GM23338 (cell line): ENCODE measurements around the gene SLC35A4. TPM values are rescaled to one million over a fixed set of nuclear protein-coding genes. Genes with fewer than 3 reads are reported as not detected.

Experiments
- ATAC-seq: fragments of 200-7000 bp; cut with Tn5 transposase; 3 replicates; pipeline ENCODE4 v1.9.1; 2020
- DNase-seq: peaks from one replicate; pipeline ENCODE4 v3.0.0-alpha.2; 2015; ENCODE audit warnings: low spot score
- H2AFZ ChIP-seq: fragments of 200-600 bp; sonication (generic); 2 replicates; pipeline ENCODE4 v1.8.0; 2016; ENCODE audit warnings: antibody characterized with exemption, mild to moderate bottlenecking, moderate library complexity
- H3F3A ChIP-seq: fragments of 200-600 bp; sonication (generic); replicated peaks from 2 replicates; pipeline ENCODE4 v1.8.0; 2017; ENCODE audit warnings: antibody characterized with exemption, mixed run types, low read depth
- H3K27ac ChIP-seq: fragments of 200-600 bp; sonication (generic); 2 replicates; pipeline ENCODE4 v1.6.1; 2016; ENCODE audit warnings: low read depth
- H3K27me3 ChIP-seq: fragments of 200-600 bp; sonication (generic); 2 replicates; pipeline ENCODE4 v1.8.0; 2016; ENCODE audit warnings: mild to moderate bottlenecking, mixed run types, moderate library complexity; ENCODE audit not compliant: insufficient read depth
- H3K36me3 ChIP-seq: fragments of 200-600 bp; sonication (generic); 2 replicates; pipeline ENCODE4 v1.8.0; 2016; ENCODE audit warnings: mild to moderate bottlenecking; ENCODE audit not compliant: insufficient read depth
- H3K4me1 ChIP-seq: fragments of 200-600 bp; sonication (generic); 2 replicates; pipeline ENCODE4 v1.8.0; 2016; ENCODE audit warnings: mild to moderate bottlenecking, moderate library complexity; ENCODE audit not compliant: insufficient read depth
- H3K4me2 ChIP-seq: fragments of 200-600 bp; sonication (generic); 2 replicates; pipeline ENCODE4 v1.7.1; 2017; ENCODE audit warnings: mixed run types
- H3K4me3 ChIP-seq: fragments of 200-600 bp; sonication (generic); 2 replicates; pipeline ENCODE4 v1.6.1; 2016; ENCODE audit warnings: mixed run types
- H3K79me2 ChIP-seq: fragments of 200-600 bp; sonication (generic); replicated peaks from 2 replicates; pipeline ENCODE4 v1.8.0; 2017; ENCODE audit warnings: mild to moderate bottlenecking; ENCODE audit not compliant: insufficient read depth
- H3K9me2 ChIP-seq: fragments of 200-600 bp; sonication (generic); 2 replicates; pipeline ENCODE4 v1.8.0; 2017; ENCODE audit not compliant: insufficient read depth
- H4K20me1 ChIP-seq: fragments of 200-600 bp; sonication (generic); replicated peaks from 2 replicates; pipeline ENCODE4 v1.8.0; 2017; ENCODE audit warnings: mild to moderate bottlenecking; ENCODE audit not compliant: insufficient read depth
- H3K27ac Mint-ChIP-seq: 2 replicates; pipeline ENCODE4 v1.8.0; 2020; ENCODE audit warnings: inconsistent platforms, mild to moderate bottlenecking, moderate library complexity, mixed read lengths
- H3K27me3 Mint-ChIP-seq: 3 replicates; pipeline ENCODE4 v1.8.0; 2022; ENCODE audit warnings: low read depth, mild to moderate bottlenecking, moderate library complexity, mixed read lengths, inconsistent platforms; ENCODE audit not compliant: insufficient read depth, poor library complexity
- H3K36me3 Mint-ChIP-seq: 3 replicates; pipeline ENCODE4 v1.8.0; 2021; ENCODE audit warnings: low read depth, mild to moderate bottlenecking, inconsistent platforms, moderate library complexity, mixed read lengths
- H3K4me1 Mint-ChIP-seq: 3 replicates; pipeline ENCODE4 v1.8.0; 2020; ENCODE audit warnings: mild to moderate bottlenecking, inconsistent platforms, mixed read lengths
- H3K4me3 Mint-ChIP-seq: 3 replicates; pipeline ENCODE4 v1.8.0; 2021; ENCODE audit warnings: moderate library complexity, mild to moderate bottlenecking, inconsistent platforms, mixed read lengths
- H3K9me3 Mint-ChIP-seq: 3 replicates; pipeline ENCODE4 v1.8.0; 2020; ENCODE audit warnings: moderate library complexity, mild to moderate bottlenecking, inconsistent platforms, mixed read lengths
- CREB1 ChIP-seq: fragments of 250-450 bp; sonication (Bioruptor Pico); IDR thresholded peaks from 2 replicates; pipeline ENCODE4 v1.5.0; 2020; ENCODE audit warnings: low read depth, mild to moderate bottlenecking, moderate library complexity
- EZH2 ChIP-seq: fragments of 200-600 bp; sonication (generic); IDR thresholded peaks from one replicate; pipeline ENCODE4 v1.8.0; 2017; ENCODE audit warnings: antibody characterized with exemption, mild to moderate bottlenecking, low read depth; ENCODE audit not compliant: unreplicated experiment
- EZH2phosphoT487 ChIP-seq: fragments of 200-600 bp; sonication (generic); IDR thresholded peaks from one replicate; pipeline ENCODE4 v1.8.1; 2018; ENCODE audit warnings: antibody characterized with exemption; ENCODE audit not compliant: unreplicated experiment
- JUNB ChIP-seq: IDR thresholded peaks from one replicate; pipeline ENCODE4 v1.6.1; 2016; ENCODE audit warnings: antibody characterized with exemption; ENCODE audit not compliant: unreplicated experiment
- NANOG ChIP-seq: IDR thresholded peaks from 2 replicates; pipeline ENCODE4 v1.6.1; 2016; ENCODE audit warnings: antibody characterized with exemption, borderline replicate concordance
- POLR2AphosphoS5 ChIP-seq: IDR thresholded peaks from 2 replicates; pipeline ENCODE4 v1.6.1; 2016; ENCODE audit warnings: antibody characterized with exemption, low read depth
- STAT1 ChIP-seq: IDR thresholded peaks from one replicate; pipeline ENCODE4 v1.6.1; 2016; ENCODE audit warnings: antibody characterized with exemption; ENCODE audit not compliant: unreplicated experiment
- ZNF114 ChIP-seq: fragments of 250-450 bp; sonication (Bioruptor Pico); IDR thresholded peaks from 2 replicates; pipeline ENCODE4 v1.5.0; 2020; ENCODE audit warnings: mild to moderate bottlenecking, moderate library complexity
- ZNF331 ChIP-seq: fragments of 250-450 bp; sonication (Bioruptor Pico); IDR thresholded peaks from 2 replicates; pipeline ENCODE4 v1.5.0; 2020; ENCODE audit warnings: low read depth, mild to moderate bottlenecking, moderate library complexity
- polyA plus RNA-seq: library from polyadenylated mRNA; unstranded; fragments of >200 nt; fragmentation: Nextera tagmentation; extraction: Ambion mirVana; gene quantifications from 2 replicates; pipeline ENCODE4 v1.2.1, GENCODE V29; 2016
- total RNA-seq: library from RNA; depleted of rRNA; stranded (reverse); fragments of >200 nt; shearing (Covaris generic); gene quantifications from 2 replicates; pipeline ENCODE4 v1.2.3, GENCODE V29; 2014
- TF ChIP-seq, protein P1 (sequence below): IDR thresholded peaks from one replicate; pipeline ENCODE4 v1.6.1; 2018; ENCODE audit warnings: antibody characterized with exemption; ENCODE audit not compliant: unreplicated experiment
- TF ChIP-seq, protein P2 (sequence below), 2 experiments: fragments of 200-600 bp in 1 of 2; sonication (generic) in 1 of 2; conservative IDR thresholded peaks; 2 replicates each; pipeline versions ENCODE4 v1.5.1 to v1.6.1; 2016 to 2017; ENCODE audit warnings: antibody characterized with exemption in 2 of 2, low read depth in 2 of 2, mild to moderate bottlenecking in 2 of 2, moderate library complexity in 1 of 2
- TF ChIP-seq, protein P3 (sequence below): IDR thresholded peaks from 2 replicates; pipeline ENCODE4 v1.6.1; 2016; ENCODE audit warnings: antibody characterized with exemption
- TF ChIP-seq, protein P4 (sequence below): fragments of 250-450 bp; sonication (Bioruptor Pico); IDR thresholded peaks from 2 replicates; pipeline ENCODE4 v1.5.0; 2020; ENCODE audit warnings: mild to moderate bottlenecking, moderate library complexity

Gene SLC35A4
- total and polyA plus RNA-seq, 2 experiments from 2014 or later, result 17.7 to 39.1 TPM

DNA sequence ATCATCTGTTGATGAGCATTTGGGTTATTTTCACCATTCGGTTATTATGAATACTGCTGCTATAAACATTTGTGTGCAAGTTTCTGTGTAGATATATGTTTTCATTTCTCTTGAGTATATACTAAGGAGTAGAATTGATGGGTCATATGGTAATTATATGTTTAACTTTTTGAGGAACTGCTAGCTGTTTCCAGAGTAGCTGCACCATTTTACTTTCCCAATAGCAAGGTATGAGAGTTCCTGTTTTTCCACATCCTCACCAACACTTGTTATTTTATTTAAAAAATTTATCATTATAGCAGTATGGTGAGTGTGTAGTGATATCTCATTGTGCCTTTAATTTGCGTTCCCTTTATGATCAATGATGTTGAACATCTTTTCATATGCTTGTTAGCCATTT is 39.1 kb downstream of the SLC35A4 start:
- Histone ChIP-seq H3K27ac (no peak overlapping the region), H3K9me2 (no peaks in the 10 kb centered on the region), H3F3A (no peaks in the 10 kb centered on the region), H3K36me3 (no peaks in the 10 kb centered on the region), H3K79me2 (no peaks in the 10 kb centered on the region), H2AFZ (no peak overlapping the region), H3K4me3 (no peak overlapping the region), H4K20me1 (no peaks in the 10 kb centered on the region), H3K4me2 (no peak overlapping the region), H3K4me1 (no peaks in the 10 kb centered on the region), H3K27me3 (no peaks in the 10 kb centered on the region)
- peaks cover 5% of the 10 kb centered on the region for H3K27me3 Mint-ChIP-seq
- ATAC-seq (no peak), DNase-seq (no peak)
- no peaks in the 10 kb centered on the region for H3K4me1 Mint-ChIP-seq
- peaks cover 18% of the 10 kb centered on the region; the same call in 2 of the 3 replicates for H3K9me3 Mint-ChIP-seq
- no peak overlapping the region for H3K4me3 Mint-ChIP-seq
- H3K27ac Mint-ChIP-seq, result no peak overlapping the region
- TF ChIP-seq, protein P1, sequence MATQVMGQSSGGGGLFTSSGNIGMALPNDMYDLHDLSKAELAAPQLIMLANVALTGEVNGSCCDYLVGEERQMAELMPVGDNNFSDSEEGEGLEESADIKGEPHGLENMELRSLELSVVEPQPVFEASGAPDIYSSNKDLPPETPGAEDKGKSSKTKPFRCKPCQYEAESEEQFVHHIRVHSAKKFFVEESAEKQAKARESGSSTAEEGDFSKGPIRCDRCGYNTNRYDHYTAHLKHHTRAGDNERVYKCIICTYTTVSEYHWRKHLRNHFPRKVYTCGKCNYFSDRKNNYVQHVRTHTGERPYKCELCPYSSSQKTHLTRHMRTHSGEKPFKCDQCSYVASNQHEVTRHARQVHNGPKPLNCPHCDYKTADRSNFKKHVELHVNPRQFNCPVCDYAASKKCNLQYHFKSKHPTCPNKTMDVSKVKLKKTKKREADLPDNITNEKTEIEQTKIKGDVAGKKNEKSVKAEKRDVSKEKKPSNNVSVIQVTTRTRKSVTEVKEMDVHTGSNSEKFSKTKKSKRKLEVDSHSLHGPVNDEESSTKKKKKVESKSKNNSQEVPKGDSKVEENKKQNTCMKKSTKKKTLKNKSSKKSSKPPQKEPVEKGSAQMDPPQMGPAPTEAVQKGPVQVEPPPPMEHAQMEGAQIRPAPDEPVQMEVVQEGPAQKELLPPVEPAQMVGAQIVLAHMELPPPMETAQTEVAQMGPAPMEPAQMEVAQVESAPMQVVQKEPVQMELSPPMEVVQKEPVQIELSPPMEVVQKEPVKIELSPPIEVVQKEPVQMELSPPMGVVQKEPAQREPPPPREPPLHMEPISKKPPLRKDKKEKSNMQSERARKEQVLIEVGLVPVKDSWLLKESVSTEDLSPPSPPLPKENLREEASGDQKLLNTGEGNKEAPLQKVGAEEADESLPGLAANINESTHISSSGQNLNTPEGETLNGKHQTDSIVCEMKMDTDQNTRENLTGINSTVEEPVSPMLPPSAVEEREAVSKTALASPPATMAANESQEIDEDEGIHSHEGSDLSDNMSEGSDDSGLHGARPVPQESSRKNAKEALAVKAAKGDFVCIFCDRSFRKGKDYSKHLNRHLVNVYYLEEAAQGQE, result no peak
- TF ChIP-seq, protein P2, sequence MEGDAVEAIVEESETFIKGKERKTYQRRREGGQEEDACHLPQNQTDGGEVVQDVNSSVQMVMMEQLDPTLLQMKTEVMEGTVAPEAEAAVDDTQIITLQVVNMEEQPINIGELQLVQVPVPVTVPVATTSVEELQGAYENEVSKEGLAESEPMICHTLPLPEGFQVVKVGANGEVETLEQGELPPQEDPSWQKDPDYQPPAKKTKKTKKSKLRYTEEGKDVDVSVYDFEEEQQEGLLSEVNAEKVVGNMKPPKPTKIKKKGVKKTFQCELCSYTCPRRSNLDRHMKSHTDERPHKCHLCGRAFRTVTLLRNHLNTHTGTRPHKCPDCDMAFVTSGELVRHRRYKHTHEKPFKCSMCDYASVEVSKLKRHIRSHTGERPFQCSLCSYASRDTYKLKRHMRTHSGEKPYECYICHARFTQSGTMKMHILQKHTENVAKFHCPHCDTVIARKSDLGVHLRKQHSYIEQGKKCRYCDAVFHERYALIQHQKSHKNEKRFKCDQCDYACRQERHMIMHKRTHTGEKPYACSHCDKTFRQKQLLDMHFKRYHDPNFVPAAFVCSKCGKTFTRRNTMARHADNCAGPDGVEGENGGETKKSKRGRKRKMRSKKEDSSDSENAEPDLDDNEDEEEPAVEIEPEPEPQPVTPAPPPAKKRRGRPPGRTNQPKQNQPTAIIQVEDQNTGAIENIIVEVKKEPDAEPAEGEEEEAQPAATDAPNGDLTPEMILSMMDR (conservative IDR thresholded peaks at IDR 0.05; ENCODE audit: low read depth in 2 of 2), result no peak
- TF ChIP-seq STAT1, result no peak
- no peak for TF ChIP-seq POLR2AphosphoS5
- TF ChIP-seq, protein P3, sequence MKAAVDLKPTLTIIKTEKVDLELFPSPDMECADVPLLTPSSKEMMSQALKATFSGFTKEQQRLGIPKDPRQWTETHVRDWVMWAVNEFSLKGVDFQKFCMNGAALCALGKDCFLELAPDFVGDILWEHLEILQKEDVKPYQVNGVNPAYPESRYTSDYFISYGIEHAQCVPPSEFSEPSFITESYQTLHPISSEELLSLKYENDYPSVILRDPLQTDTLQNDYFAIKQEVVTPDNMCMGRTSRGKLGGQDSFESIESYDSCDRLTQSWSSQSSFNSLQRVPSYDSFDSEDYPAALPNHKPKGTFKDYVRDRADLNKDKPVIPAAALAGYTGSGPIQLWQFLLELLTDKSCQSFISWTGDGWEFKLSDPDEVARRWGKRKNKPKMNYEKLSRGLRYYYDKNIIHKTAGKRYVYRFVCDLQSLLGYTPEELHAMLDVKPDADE, result no peak
- TF ChIP-seq EZH2, result no peak
- no peak for TF ChIP-seq EZH2phosphoT487
- TF ChIP-seq, protein P4, sequence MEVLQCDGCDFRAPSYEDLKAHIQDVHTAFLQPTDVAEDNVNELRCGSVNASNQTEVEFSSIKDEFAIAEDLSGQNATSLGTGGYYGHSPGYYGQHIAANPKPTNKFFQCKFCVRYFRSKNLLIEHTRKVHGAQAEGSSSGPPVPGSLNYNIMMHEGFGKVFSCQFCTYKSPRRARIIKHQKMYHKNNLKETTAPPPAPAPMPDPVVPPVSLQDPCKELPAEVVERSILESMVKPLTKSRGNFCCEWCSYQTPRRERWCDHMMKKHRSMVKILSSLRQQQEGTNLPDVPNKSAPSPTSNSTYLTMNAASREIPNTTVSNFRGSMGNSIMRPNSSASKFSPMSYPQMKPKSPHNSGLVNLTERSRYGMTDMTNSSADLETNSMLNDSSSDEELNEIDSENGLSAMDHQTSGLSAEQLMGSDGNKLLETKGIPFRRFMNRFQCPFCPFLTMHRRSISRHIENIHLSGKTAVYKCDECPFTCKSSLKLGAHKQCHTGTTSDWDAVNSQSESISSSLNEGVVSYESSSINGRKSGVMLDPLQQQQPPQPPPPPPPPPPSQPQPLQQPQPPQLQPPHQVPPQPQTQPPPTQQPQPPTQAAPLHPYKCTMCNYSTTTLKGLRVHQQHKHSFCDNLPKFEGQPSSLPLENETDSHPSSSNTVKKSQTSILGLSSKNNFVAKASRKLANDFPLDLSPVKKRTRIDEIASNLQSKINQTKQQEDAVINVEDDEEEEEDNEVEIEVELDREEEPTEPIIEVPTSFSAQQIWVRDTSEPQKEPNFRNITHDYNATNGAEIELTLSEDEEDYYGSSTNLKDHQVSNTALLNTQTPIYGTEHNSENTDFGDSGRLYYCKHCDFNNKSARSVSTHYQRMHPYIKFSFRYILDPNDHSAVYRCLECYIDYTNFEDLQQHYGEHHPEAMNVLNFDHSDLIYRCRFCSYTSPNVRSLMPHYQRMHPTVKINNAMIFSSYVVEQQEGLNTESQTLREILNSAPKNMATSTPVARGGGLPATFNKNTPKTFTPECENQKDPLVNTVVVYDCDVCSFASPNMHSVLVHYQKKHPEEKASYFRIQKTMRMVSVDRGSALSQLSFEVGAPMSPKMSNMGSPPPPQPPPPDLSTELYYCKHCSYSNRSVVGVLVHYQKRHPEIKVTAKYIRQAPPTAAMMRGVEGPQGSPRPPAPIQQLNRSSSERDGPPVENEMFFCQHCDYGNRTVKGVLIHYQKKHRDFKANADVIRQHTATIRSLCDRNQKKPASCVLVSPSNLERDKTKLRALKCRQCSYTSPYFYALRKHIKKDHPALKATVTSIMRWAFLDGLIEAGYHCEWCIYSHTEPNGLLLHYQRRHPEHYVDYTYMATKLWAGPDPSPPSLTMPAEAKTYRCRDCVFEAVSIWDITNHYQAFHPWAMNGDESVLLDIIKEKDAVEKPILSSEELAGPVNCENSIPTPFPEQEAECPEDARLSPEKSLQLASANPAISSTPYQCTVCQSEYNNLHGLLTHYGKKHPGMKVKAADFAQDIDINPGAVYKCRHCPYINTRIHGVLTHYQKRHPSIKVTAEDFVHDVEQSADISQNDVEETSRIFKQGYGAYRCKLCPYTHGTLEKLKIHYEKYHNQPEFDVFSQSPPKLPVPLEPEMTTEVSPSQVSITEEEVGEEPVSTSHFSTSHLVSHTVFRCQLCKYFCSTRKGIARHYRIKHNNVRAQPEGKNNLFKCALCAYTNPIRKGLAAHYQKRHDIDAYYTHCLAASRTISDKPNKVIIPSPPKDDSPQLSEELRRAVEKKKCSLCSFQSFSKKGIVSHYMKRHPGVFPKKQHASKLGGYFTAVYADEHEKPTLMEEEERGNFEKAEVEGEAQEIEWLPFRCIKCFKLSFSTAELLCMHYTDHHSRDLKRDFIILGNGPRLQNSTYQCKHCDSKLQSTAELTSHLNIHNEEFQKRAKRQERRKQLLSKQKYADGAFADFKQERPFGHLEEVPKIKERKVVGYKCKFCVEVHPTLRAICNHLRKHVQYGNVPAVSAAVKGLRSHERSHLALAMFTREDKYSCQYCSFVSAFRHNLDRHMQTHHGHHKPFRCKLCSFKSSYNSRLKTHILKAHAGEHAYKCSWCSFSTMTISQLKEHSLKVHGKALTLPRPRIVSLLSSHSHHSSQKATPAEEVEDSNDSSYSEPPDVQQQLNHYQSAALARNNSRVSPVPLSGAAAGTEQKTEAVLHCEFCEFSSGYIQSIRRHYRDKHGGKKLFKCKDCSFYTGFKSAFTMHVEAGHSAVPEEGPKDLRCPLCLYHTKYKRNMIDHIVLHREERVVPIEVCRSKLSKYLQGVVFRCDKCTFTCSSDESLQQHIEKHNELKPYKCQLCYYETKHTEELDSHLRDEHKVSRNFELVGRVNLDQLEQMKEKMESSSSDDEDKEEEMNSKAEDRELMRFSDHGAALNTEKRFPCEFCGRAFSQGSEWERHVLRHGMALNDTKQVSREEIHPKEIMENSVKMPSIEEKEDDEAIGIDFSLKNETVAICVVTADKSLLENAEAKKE (CRISPR knock-in tag), result no peak
- no peak for TF ChIP-seq CREB1 (CRISPR knock-in tag)
- no peak for TF ChIP-seq NANOG
- TF ChIP-seq JUNB, result no peak
- no peak for TF ChIP-seq ZNF114 (CRISPR knock-in tag)
- TF ChIP-seq ZNF331, result no peak
- H3K36me3 Mint-ChIP-seq, result no peaks in the 10 kb centered on the region
